H1 (cell line): ENCODE data around the gene SLC8A1. TPM values are rescaled to one million over a fixed set of nuclear protein-coding genes. Genes with fewer than 3 reads are reported as not detected.

ENCODE experiments used
- CTCF ChIA-PET: fragments of 300-600 bp; sonication (Branson Sonifier 250); formaldehyde crosslinking; loops from one replicate; lab custom pipeline; 2021; ENCODE audit not compliant: partially characterized antibody; lab: Charles Lee
- POLR2A ChIA-PET: fragments of 300-600 bp; sonication (Branson Sonifier 250); formaldehyde crosslinking; loops from one replicate; lab custom pipeline; 2021; ENCODE audit warnings: inconsistent platforms; ENCODE audit not compliant: partially characterized antibody; lab: Charles Lee
- DNase-seq, 2 experiments: peaks; one replicate each; pipeline versions ENCODE4 v3.0.0 to v3.0.0-alpha.2; 2010 to 2022; ENCODE audit warnings: low spot score in 2 of 2, low read depth in 1 of 2, mixed read lengths in 1 of 2
- FAIRE-seq: peaks from 2 replicates; lab custom pipeline; 2011; peaks lifted over from hg19 to GRCh38; lab: Jason Lieb, UNC
- H2AFZ ChIP-seq: 2 replicates; pipeline ENCODE4 v1.8.1; 2012; ENCODE audit warnings: low read length, inconsistent platforms
- H2AK5ac ChIP-seq: 2 replicates; pipeline ENCODE4 v1.6.1; 2013; ENCODE audit warnings: low read depth, low read length
- H2BK120ac ChIP-seq: replicated peaks from 2 replicates; pipeline ENCODE3; 2013; ENCODE audit warnings: low read depth, low read length, inconsistent platforms
- H2BK12ac ChIP-seq: 2 replicates; pipeline ENCODE4 v1.6.1; 2013; ENCODE audit warnings: low read depth, low read length
- H2BK15ac ChIP-seq: 2 replicates; pipeline ENCODE4 v1.6.1; 2013; ENCODE audit warnings: low read length
- H2BK20ac ChIP-seq: 2 replicates; pipeline ENCODE4 v1.6.1; 2013; ENCODE audit warnings: low read length
- H2BK5ac ChIP-seq: 2 replicates; pipeline ENCODE4 v1.6.1; 2013; ENCODE audit warnings: low read depth, low read length
- H3K14ac ChIP-seq: 2 replicates; pipeline ENCODE4 v1.6.1; 2013; ENCODE audit warnings: inconsistent platforms; ENCODE audit not compliant: insufficient read length
- H3K18ac ChIP-seq: 2 replicates; pipeline ENCODE4 v1.6.1; 2013; ENCODE audit warnings: low read length; ENCODE audit errors: extremely low read depth
- H3K23ac ChIP-seq: 2 replicates; pipeline ENCODE4 v1.6.1; 2013; ENCODE audit warnings: inconsistent platforms; ENCODE audit not compliant: insufficient read length
- H3K23me2 ChIP-seq: 2 replicates; pipeline ENCODE4 v1.6.1; 2013; ENCODE audit warnings: low read depth, low read length
- H3K27ac ChIP-seq: 2 replicates; pipeline ENCODE4 v1.6.1; 2011; ENCODE audit warnings: low read depth, low read length, inconsistent platforms
- H3K27me3 ChIP-seq, 4 experiments: replicated peaks in 1 of 4; 1 replicate in 1 of 4; 2 replicates in 3 of 4; pipeline versions ENCODE4 v1.6.1 to v1.8.1; 2011 to 2013; ENCODE audit warnings: low read length in 3 of 4, mild to moderate bottlenecking in 3 of 4, inconsistent platforms in 2 of 4, mixed read lengths in 2 of 4, moderate library complexity in 1 of 4; ENCODE audit not compliant: control insufficient read depth in 3 of 4, insufficient read depth in 3 of 4; ENCODE audit errors: extremely low read depth in 1 of 4
- H3K36me3 ChIP-seq, 4 experiments: 2 replicates each; pipeline versions ENCODE4 v1.6.1 to v1.8.1; 2011 to 2013; ENCODE audit warnings: mild to moderate bottlenecking in 4 of 4, low read length in 3 of 4, moderate library complexity in 2 of 4, control low read depth in 1 of 4, inconsistent platforms in 1 of 4; ENCODE audit not compliant: insufficient read depth in 4 of 4, control insufficient read depth in 2 of 4
- H3K4ac ChIP-seq: replicated peaks from 2 replicates; pipeline ENCODE3; 2013; ENCODE audit warnings: low read length, low read depth, mixed read lengths, inconsistent platforms; ENCODE audit not compliant: insufficient read length
- H3K4me1 ChIP-seq, 4 experiments: replicated peaks in 1 of 4; 1 replicate in 1 of 4; 2 replicates in 3 of 4; pipeline versions ENCODE4 v1.6.1 to v1.8.1; 2011 to 2013; ENCODE audit warnings: low read length in 3 of 4, inconsistent platforms in 2 of 4, mixed read lengths in 1 of 4; ENCODE audit not compliant: insufficient read depth in 4 of 4, control insufficient read depth in 3 of 4
- H3K4me2 ChIP-seq, 2 experiments: 2 replicates each; pipeline versions ENCODE4 v1.6.1 to v1.8.1; 2011 to 2013; ENCODE audit warnings: low read depth in 2 of 2, low read length in 2 of 2, control low read depth in 1 of 2, inconsistent platforms in 1 of 2, mild to moderate bottlenecking in 1 of 2; ENCODE audit not compliant: insufficient read depth in 1 of 2
- H3K4me3 ChIP-seq, 4 experiments: fragments of 200-600, 300-600 bp in 1 of 4; sonication (generic), shearing (Covaris generic), sonication (Bioruptor Twin) in 1 of 4; 2 replicates each; pipeline versions ENCODE4 v1.5.1 to v1.8.1; 2011 to 2016; ENCODE audit warnings: low read length in 4 of 4, low read depth in 3 of 4, control low read depth in 2 of 4, inconsistent platforms in 2 of 4, mild to moderate bottlenecking in 2 of 4, mixed read lengths in 1 of 4, moderate library complexity in 1 of 4; ENCODE audit not compliant: insufficient read depth in 2 of 4; ENCODE audit errors: extremely low read depth in 1 of 4
- H3K56ac ChIP-seq: replicated peaks from 2 replicates; pipeline ENCODE3; 2013; ENCODE audit warnings: low read depth, mild to moderate bottlenecking, mixed read lengths, low read length, inconsistent platforms; ENCODE audit not compliant: insufficient read length
- H3K79me1 ChIP-seq: 2 replicates; pipeline ENCODE4 v1.6.1; 2013; ENCODE audit warnings: low read depth, low read length, control low read depth
- H3K79me2 ChIP-seq, 2 experiments: 2 replicates each; pipeline versions ENCODE4 v1.6.1 to v1.8.1; 2012 to 2013; ENCODE audit warnings: low read length in 2 of 2, mild to moderate bottlenecking in 2 of 2, inconsistent platforms in 1 of 2; ENCODE audit not compliant: insufficient read depth in 2 of 2, control insufficient read depth in 1 of 2
- H3K9ac ChIP-seq, 4 experiments: replicated peaks in 1 of 4; 1 replicate in 1 of 4; 2 replicates in 3 of 4; pipeline versions ENCODE4 v1.6.1 to v1.8.1; 2011 to 2013; ENCODE audit warnings: low read depth in 3 of 4, low read length in 3 of 4, control low read depth in 2 of 4, mild to moderate bottlenecking in 2 of 4, moderate library complexity in 2 of 4, inconsistent platforms in 1 of 4; ENCODE audit errors: extremely low read depth in 1 of 4
- H3K9me3 ChIP-seq, 2 experiments: 2 replicates each; pipeline versions ENCODE4 v1.6.1 to v1.8.1; 2012 to 2013; ENCODE audit warnings: mild to moderate bottlenecking in 2 of 2, moderate library complexity in 2 of 2, control low read depth in 1 of 2, inconsistent platforms in 1 of 2, low read depth in 1 of 2, low read length in 1 of 2, mixed read lengths in 1 of 2; ENCODE audit not compliant: insufficient read depth in 2 of 2
- H4K20me1 ChIP-seq, 2 experiments: replicated peaks in 1 of 2; 2 replicates each; pipeline versions ENCODE3 to v1.8.1; 2011 to 2013; ENCODE audit warnings: inconsistent platforms in 2 of 2, low read length in 2 of 2, mild to moderate bottlenecking in 1 of 2; ENCODE audit not compliant: insufficient read depth in 2 of 2, control insufficient read depth in 1 of 2
- H4K5ac ChIP-seq: 2 replicates; pipeline ENCODE4 v1.6.1; 2013; ENCODE audit warnings: low read length, low read depth, mixed read lengths, inconsistent platforms; ENCODE audit not compliant: insufficient read length
- H4K8ac ChIP-seq: 2 replicates; pipeline ENCODE4 v1.8.0; 2013; ENCODE audit warnings: mild to moderate bottlenecking, moderate library complexity, low read length, inconsistent platforms; ENCODE audit not compliant: insufficient read depth; ENCODE audit errors: extremely low read depth
- H4K91ac ChIP-seq: replicated peaks from 2 replicates; pipeline ENCODE3; 2013; ENCODE audit warnings: low read length, mixed read lengths, inconsistent platforms; ENCODE audit not compliant: insufficient read length
- BACH1 ChIP-seq: IDR thresholded peaks from 2 replicates; pipeline ENCODE4 v1.6.1; 2012; ENCODE audit warnings: low read length, improper control_type of control experiment
- CBX8 ChIP-seq: fragments of 300-800, 300-1000 bp; sonication (generic); IDR thresholded peaks from 2 replicates; pipeline ENCODE4 v1.7.1; 2016; ENCODE audit warnings: low read depth, low read length, borderline replicate concordance
- CREB1 ChIP-seq: IDR thresholded peaks from 2 replicates; pipeline ENCODE4 v1.6.1; 2012; ENCODE audit warnings: inconsistent platforms
- EGR1 ChIP-seq: IDR thresholded peaks from 2 replicates; pipeline ENCODE4 v1.6.1; 2011; ENCODE audit warnings: low read depth, low read length, borderline replicate concordance
- MAFK ChIP-seq: IDR thresholded peaks from 2 replicates; pipeline ENCODE4 v1.6.1; 2012; ENCODE audit warnings: low read depth, mild to moderate bottlenecking, improper control_type of control experiment, low read length
- MAX ChIP-seq: IDR thresholded peaks from 2 replicates; pipeline ENCODE4 v1.6.1; 2012; ENCODE audit warnings: inconsistent platforms
- POU5F1 ChIP-seq: IDR thresholded peaks from 2 replicates; pipeline ENCODE4 v1.6.1; 2011; ENCODE audit warnings: low read depth, mild to moderate bottlenecking, low read length, moderate library complexity
- RNF2 ChIP-seq: fragments of 200-900, 300-1000 bp; sonication (generic); IDR thresholded peaks from 2 replicates; pipeline ENCODE4 v1.7.1; 2016; ENCODE audit warnings: borderline replicate concordance, low read depth, mild to moderate bottlenecking, antibody characterized with exemption, low read length; ENCODE audit not compliant: poor library complexity, severe bottlenecking; ENCODE audit errors: missing control alignments
- SP4 ChIP-seq: IDR thresholded peaks from 2 replicates; pipeline ENCODE4 v1.6.1; 2012; ENCODE audit warnings: low read length, inconsistent platforms
- USF2 ChIP-seq: IDR thresholded peaks from 2 replicates; pipeline ENCODE4 v1.6.1; 2011; ENCODE audit warnings: low read length, improper control_type of control experiment
- ZNF274 ChIP-seq: IDR thresholded peaks from 2 replicates; pipeline ENCODE4 v1.7.0; 2012; ENCODE audit warnings: low read length, borderline replicate concordance; ENCODE audit errors: extremely low read depth
- WGBS, 2 experiments: shearing (Covaris generic) in 1 of 2; methylation state at CpG; one replicate each; pipeline versions ENCODE4 v1.1.6 to v1.1.7; 2013 to 2015; ENCODE audit warnings: low lambda C conversion rate in 2 of 2, mixed read lengths in 2 of 2, inconsistent platforms in 1 of 2, low coverage in 1 of 2, missing lambda C conversion rate in 1 of 2; ENCODE audit not compliant: insufficient replicate concordance in 2 of 2, insufficient coverage in 1 of 2, insufficient read length in 1 of 2; ENCODE audit errors: extremely low coverage in 1 of 2, missing lambda C conversion rate in 1 of 2; 5-methylcytosine and 5-hydroxymethylcytosine counted together
- polyA plus RNA-seq, 7 experiments: library from polyadenylated mRNA; depleted of rRNA in 3 of 7; stranded (reverse) in 5 of 7; unstranded in 2 of 7; fragments of >200 nt in 5 of 7; fragments of 200-250 nt in 2 of 7; gene quantifications; 1 replicate in 5 of 7; 2 replicates in 1 of 7; 4 replicates in 1 of 7; pipeline versions ENCODE4 v1.2.1 to v1.2.3, GENCODE V29; 2011 to 2013; ENCODE audit warnings: missing spikeins in 2 of 7, mixed read lengths in 2 of 7
- total RNA-seq: library from RNA; stranded (reverse); fragmentation: NEBNext Ultra II Directional; extraction: Animal tissue kit (Norgen Biotek cat#: 25700); gene quantifications from 2 replicates; pipeline ENCODE4 v1.2.1, GENCODE V29; 2021

Gene SLC8A1
- total and polyA plus RNA-seq, 2 of the 8 experiments (the other 6 are each of a cell fraction or from before 2014, with no cell fraction given) = 0.68 to 3.6 TPM

GRCh38 chr2:40374543-40375240 is 77.2 kb downstream of the SLC8A1 start:
- no peak overlapping the region for H2BK120ac ChIP-seq
- TF ChIP-seq ZNF274 (no peak), USF2 (no peak), SP4 (no peak), MAX (no peak), BACH1 (no peak), RNF2 (no peak), POU5F1 (no peak), EGR1 (no peak), MAFK (no peak), CBX8 (no peak), CREB1 (no peak)
- POLR2A ChIA-PET = no interaction called here

More at GRCh38 chr2:40374543-40375240, 77.2 kb downstream of the SLC8A1 start:
- Histone ChIP-seq H4K91ac (no peak overlapping the region), H3K9ac (no peak overlapping the region), H3K4me3 (no peak overlapping the region), H3K18ac (no peak overlapping the region), H3K14ac (no peak overlapping the region), H2AFZ (no peak overlapping the region), H3K27ac (no peak overlapping the region), H3K56ac (no peak overlapping the region), H3K27me3 (no peaks in the 10 kb centered on the region), H3K36me3 (no peaks in the 10 kb centered on the region), H4K5ac (no peak overlapping the region), H3K79me1 (no peaks in the 10 kb centered on the region), H2BK20ac (no peak overlapping the region), H3K79me2 (no peaks in the 10 kb centered on the region), H2BK12ac (no peak overlapping the region), H3K23ac (no peak overlapping the region), H2BK15ac (no peak overlapping the region), H3K4me1 (peaks cover 0 to 7% (median 0%) of the 10 kb centered on the region in 4 experiments; a peak in 1 of 7 replicates), H3K4ac (no peak overlapping the region), H3K9me3 (no peaks in the 10 kb centered on the region), H4K20me1 (no peaks in the 10 kb centered on the region), H2BK5ac (no peak overlapping the region), H3K23me2 (no peaks in the 10 kb centered on the region), H4K8ac (no peak overlapping the region), H3K4me2 (no peak overlapping the region), H2AK5ac (no peak overlapping the region)
- DNase-seq = no peak
- CTCF ChIA-PET = interaction anchor here (1.0 kb wide), 2 partner anchors 13 to 130 kb away, joined by 4 read pairs; no protein-coding TSS in a partner anchor
- no peak for FAIRE-seq
- 83% methylated on average over 2 of the region's 2 CpGs; no CpG with 5 or more reads in 1 of the 2 experiments for WGBS, 2 experiments
